Vagina (tissue), 2 donors: ENCODE data around the gene INCENP. TPM values are rescaled to one million over a fixed set of nuclear protein-coding genes. Genes with fewer than 3 reads are reported as not detected.
A peak's percentile ranks its signal among the peaks of the same experiment; 100 is the strongest.

Source experiments
- DNase-seq, 2 donors: peaks; one replicate each; pipeline ENCODE4 v3.0.0-alpha.2; 2017; ENCODE audit errors: extremely low spot score in 2 of 2
- H3K27ac ChIP-seq: fragments of 200-600 bp; sonication (generic); one replicate; pipeline ENCODE4 v1.5.1; 2019
- H3K27me3 ChIP-seq: fragments of 200-600 bp; sonication (generic); one replicate; pipeline ENCODE4 v1.5.1; 2019
- H3K36me3 ChIP-seq, 2 donors: fragments of 200-600 bp; sonication (generic); one replicate each; pipeline ENCODE4 v1.5.1; 2017 to 2019
- H3K4me1 ChIP-seq: fragments of 200-600 bp; sonication (generic); one replicate; pipeline ENCODE4 v1.5.1; 2019
- H3K4me3 ChIP-seq, 2 donors: fragments of 200-600 bp; sonication (generic); 1 replicate in 1 of 2; 2 replicates in 1 of 2; pipeline ENCODE4 v1.5.1; 2016 to 2019
- H3K9me3 ChIP-seq: fragments of 200-600 bp; sonication (generic); one replicate; pipeline ENCODE4 v1.5.1; 2019
- POLR2A ChIP-seq, 2 donors: fragments of 450-650 bp; IDR thresholded peaks; one replicate each; pipeline ENCODE4 v1.6.1; 2017; ENCODE audit warnings: antibody characterized with exemption in 2 of 2, mild to moderate bottlenecking in 2 of 2, moderate library complexity in 2 of 2
- POLR2AphosphoS5 ChIP-seq, 2 donors: sonication (generic); formaldehyde crosslinking; IDR thresholded peaks; one replicate each; pipeline ENCODE4 v1.9.0; 2017; ENCODE audit warnings: antibody characterized with exemption in 2 of 2, mild to moderate bottlenecking in 2 of 2, low read depth in 1 of 2; ENCODE audit not compliant: insufficient read depth in 1 of 2
- intact Hi-C: fragments of 100-400 bp; cut with DNase I; formaldehyde crosslinking; loops from one replicate; pipeline ENCODE4 v1.15.1; 2023
- total RNA-seq: library from RNA; depleted of rRNA; stranded (reverse); fragments of >200 nt; gene quantifications from one replicate; pipeline ENCODE4 v1.2.3, GENCODE V29; 2016
- TF ChIP-seq, protein P1 (sequence below), 3 experiments: fragments of 450-650 bp in 2 of 3; fragments of 200-600 bp in 1 of 3; sonication (generic) in 1 of 3; IDR thresholded peaks; one replicate each; pipeline ENCODE4 v1.5.1; 2017 to 2019; ENCODE audit warnings: antibody characterized with exemption in 3 of 3, mild to moderate bottlenecking in 2 of 3, moderate library complexity in 2 of 3

Gene INCENP
- total RNA-seq, 1 donor from 2014 or later, result 39.0 TPM

DNA sequence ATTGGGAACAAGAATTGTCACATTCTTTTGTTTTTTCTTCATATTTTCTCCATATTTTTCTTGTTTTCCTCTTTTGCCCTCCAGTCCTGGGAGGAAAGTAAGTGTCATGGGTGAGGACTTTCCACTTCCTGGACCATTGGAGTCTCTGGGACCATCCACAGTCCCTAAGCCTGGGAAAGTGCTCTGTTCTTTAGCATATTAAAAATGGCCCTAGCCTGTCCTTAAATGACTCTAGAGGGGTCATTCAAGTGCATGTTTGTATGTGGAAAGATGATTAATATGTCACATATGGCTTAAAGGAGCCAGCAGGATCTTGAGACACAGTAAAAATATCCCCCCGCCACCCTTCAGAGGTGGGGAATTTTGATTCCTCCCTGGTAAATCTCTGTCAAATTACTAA is 46.1 kb downstream of the INCENP start:
- no peak overlapping the region for H3K27ac ChIP-seq
- intact Hi-C loops, result no loop called here
- no peak for TF ChIP-seq POLR2AphosphoS5 (IDR thresholded peaks at IDR 0.05; ENCODE audit: insufficient read depth in 1 of 2, low read depth in 1 of 2)
- TF ChIP-seq POLR2A (IDR thresholded peaks at IDR 0.05), result no peak
- TF ChIP-seq, protein P1, sequence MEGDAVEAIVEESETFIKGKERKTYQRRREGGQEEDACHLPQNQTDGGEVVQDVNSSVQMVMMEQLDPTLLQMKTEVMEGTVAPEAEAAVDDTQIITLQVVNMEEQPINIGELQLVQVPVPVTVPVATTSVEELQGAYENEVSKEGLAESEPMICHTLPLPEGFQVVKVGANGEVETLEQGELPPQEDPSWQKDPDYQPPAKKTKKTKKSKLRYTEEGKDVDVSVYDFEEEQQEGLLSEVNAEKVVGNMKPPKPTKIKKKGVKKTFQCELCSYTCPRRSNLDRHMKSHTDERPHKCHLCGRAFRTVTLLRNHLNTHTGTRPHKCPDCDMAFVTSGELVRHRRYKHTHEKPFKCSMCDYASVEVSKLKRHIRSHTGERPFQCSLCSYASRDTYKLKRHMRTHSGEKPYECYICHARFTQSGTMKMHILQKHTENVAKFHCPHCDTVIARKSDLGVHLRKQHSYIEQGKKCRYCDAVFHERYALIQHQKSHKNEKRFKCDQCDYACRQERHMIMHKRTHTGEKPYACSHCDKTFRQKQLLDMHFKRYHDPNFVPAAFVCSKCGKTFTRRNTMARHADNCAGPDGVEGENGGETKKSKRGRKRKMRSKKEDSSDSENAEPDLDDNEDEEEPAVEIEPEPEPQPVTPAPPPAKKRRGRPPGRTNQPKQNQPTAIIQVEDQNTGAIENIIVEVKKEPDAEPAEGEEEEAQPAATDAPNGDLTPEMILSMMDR (IDR thresholded peaks at IDR 0.05), result no peak
- H3K4me3 ChIP-seq, result no peak overlapping the region
- peaks cover 5% of the 10 kb centered on the region for H3K4me1 ChIP-seq
- no peak for DNase-seq
- no peaks in the 10 kb centered on the region for H3K36me3 ChIP-seq
- H3K9me3 ChIP-seq, result no peaks in the 10 kb centered on the region
- H3K27me3 ChIP-seq, result no peaks in the 10 kb centered on the region

DNA sequence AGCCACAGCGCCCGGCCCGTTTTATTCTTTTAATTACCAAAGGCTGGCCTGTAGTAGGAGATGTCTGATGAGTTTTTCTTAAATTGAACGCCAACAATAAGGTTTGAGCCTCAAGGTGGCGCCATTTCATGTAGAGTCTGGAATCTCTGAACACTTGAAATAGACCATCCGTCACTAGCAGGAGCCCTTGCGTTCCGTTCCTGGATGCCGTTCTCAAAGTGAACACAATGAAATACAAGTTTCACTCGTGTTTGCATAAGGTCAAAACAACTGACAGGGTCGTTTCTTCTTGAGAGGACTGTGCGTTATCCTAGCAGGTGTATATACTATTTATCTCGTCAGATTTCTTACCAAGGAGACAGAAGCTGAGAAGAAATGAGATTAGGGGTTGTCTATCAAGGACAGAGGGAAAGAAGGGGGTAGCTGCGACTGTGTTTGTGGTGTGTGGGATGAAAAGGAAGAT is 47.5 kb downstream of the INCENP start:
- Histone ChIP-seq H3K9me3 (no peaks in the 10 kb centered on the region), H3K27me3 (no peaks in the 10 kb centered on the region), H3K4me3 (no peak overlapping the region), H3K27ac (no peak overlapping the region), H3K4me1 (peaks cover 5% of the 10 kb centered on the region), H3K36me3 (no peaks in the 10 kb centered on the region)
- intact Hi-C loops, result no loop called here
- TF ChIP-seq POLR2A (IDR thresholded peaks at IDR 0.05), result no peak
- TF ChIP-seq, protein P1 (IDR thresholded peaks at IDR 0.05), result peak in 2 of 3 experiments; percentile 39 to 49
- no peak for DNase-seq

DNA sequence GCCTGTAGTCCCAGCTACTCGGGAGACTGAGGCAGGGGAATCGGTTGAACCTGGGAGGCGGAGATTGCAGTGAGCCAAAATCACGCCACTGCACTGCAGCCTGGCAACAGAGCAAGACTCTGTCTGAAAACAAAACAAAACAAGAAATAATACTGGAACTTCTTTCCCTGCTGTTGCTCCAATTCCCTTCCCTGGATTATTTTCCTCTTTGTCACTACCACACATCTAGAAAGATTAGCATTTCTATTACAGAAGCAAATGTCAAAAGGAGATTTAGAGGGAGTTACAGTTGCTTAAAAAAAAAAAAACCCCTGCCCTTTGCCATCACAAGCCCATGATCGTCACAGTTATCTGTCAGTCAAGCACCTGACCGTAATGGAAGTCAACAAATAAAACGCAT is 48.5 kb downstream of the INCENP start:
- TF ChIP-seq POLR2AphosphoS5 (IDR thresholded peaks at IDR 0.05; ENCODE audit: insufficient read depth in 1 of 2, low read depth in 1 of 2) (no peak), POLR2A (IDR thresholded peaks at IDR 0.05) (no peak)
- TF ChIP-seq, protein P1 (IDR thresholded peaks at IDR 0.05), result no peak
- Histone ChIP-seq H3K36me3 (no peaks in the 10 kb centered on the region), H3K4me1 (peaks cover 5% of the 10 kb centered on the region), H3K27me3 (no peaks in the 10 kb centered on the region), H3K27ac (no peak overlapping the region), H3K4me3 (no peak overlapping the region), H3K9me3 (no peaks in the 10 kb centered on the region)
- intact Hi-C loops, result no loop called here
- DNase-seq, result no peak

DNA sequence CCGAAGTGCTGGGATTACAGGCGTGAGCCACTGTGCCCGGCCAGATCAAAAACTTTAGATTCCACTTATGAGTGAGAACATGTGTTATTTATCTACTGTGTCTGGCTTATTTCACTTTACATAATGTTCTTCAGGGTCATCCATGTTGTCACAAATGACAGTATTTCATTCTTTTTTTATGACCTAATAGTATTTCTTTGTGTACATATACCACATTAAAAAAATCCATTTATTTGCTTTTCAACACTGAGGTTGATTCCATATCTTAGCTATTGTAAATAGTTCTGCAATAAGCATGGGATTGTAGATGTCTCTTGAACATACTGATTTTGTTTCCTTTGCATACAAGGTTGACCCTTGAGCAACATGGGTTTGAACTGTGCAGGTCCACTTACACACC is 53.0 kb downstream of the INCENP start:
- intact Hi-C loops, result no loop called here
- H3K27ac ChIP-seq, result no peak overlapping the region
- no peaks in the 10 kb centered on the region for H3K36me3 ChIP-seq
- no peaks in the 10 kb centered on the region for H3K27me3 ChIP-seq
- peaks cover 3% of the 10 kb centered on the region for H3K4me1 ChIP-seq
- DNase-seq, result no peak
- no peak for TF ChIP-seq POLR2AphosphoS5 (IDR thresholded peaks at IDR 0.05; ENCODE audit: insufficient read depth in 1 of 2, low read depth in 1 of 2)
- TF ChIP-seq POLR2A (IDR thresholded peaks at IDR 0.05), result no peak
- TF ChIP-seq, protein P1 (IDR thresholded peaks at IDR 0.05), result no peak
- H3K9me3 ChIP-seq, result no peaks in the 10 kb centered on the region
- H3K4me3 ChIP-seq, result no peak overlapping the region

DNA sequence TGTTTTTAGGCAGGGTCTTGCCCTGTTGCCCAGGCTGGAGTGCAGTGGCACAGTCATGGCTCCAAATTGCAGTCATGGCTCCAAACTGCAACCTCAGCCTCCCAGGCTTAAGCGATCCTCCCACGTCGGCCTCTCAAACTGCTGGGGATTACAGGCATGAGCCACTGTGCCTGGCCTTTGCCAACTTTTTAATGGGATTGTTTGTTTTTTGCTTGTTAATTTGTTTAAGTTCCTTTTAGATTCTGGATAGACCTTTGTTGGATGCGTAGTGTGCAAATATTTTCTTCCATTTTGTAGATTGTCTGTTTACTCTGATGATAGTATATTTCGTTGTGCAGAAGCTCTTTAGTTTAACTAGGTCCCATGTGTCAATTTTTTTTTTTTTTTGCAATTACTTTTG is 56.2 kb downstream of the INCENP start:
- TF ChIP-seq, protein P1 (IDR thresholded peaks at IDR 0.05), result no peak
- TF ChIP-seq POLR2AphosphoS5 (IDR thresholded peaks at IDR 0.05; ENCODE audit: insufficient read depth in 1 of 2, low read depth in 1 of 2) (no peak), POLR2A (IDR thresholded peaks at IDR 0.05) (no peak)
- Histone ChIP-seq H3K4me3 (no peak overlapping the region), H3K9me3 (no peaks in the 10 kb centered on the region), H3K4me1 (no peaks in the 10 kb centered on the region), H3K36me3 (no peaks in the 10 kb centered on the region), H3K27ac (no peak overlapping the region), H3K27me3 (no peaks in the 10 kb centered on the region)
- intact Hi-C loops, result no loop called here
- no peak for DNase-seq
